Measurements from ENCODE around the gene TMEM53.

DNA sequence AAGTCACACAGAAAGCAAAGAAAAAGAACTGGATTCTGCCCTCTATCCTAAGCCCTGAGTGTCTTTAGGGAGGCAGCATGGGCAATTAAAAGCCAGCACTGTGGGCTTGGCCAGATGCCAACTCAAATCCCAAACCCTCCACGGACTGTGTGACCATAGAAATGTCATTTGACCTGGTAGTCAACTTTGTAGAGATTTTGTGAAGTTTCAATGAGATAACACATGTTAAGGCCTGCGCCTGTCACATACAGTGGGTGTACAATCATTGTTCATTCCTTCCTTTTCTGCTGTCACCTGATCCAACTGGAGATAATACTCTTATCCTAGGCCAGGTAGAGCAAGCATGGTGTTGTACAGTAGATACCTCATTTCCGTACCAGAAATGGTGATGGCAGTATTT is 54.2 kb downstream of the TMEM53 start:
- TF ChIP-seq, protein P1, sequence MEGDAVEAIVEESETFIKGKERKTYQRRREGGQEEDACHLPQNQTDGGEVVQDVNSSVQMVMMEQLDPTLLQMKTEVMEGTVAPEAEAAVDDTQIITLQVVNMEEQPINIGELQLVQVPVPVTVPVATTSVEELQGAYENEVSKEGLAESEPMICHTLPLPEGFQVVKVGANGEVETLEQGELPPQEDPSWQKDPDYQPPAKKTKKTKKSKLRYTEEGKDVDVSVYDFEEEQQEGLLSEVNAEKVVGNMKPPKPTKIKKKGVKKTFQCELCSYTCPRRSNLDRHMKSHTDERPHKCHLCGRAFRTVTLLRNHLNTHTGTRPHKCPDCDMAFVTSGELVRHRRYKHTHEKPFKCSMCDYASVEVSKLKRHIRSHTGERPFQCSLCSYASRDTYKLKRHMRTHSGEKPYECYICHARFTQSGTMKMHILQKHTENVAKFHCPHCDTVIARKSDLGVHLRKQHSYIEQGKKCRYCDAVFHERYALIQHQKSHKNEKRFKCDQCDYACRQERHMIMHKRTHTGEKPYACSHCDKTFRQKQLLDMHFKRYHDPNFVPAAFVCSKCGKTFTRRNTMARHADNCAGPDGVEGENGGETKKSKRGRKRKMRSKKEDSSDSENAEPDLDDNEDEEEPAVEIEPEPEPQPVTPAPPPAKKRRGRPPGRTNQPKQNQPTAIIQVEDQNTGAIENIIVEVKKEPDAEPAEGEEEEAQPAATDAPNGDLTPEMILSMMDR (IDR thresholded peaks at IDR 0.05): no peak
- no peak for TF ChIP-seq POLR2AphosphoS5 (IDR thresholded peaks at IDR 0.05)

All from breast epithelium (tissue), 3 donors.